Mucosa of stomach (tissue), 1 donor: Measurements from ENCODE around the gene APBA1.
"Not testable (repeated sequence)": the region's sequence is repeated elsewhere in the genome, so short reads cannot be mapped to it uniquely, and the experiment has no call there.

Source experiments
- H3K27me3 ChIP-seq: one replicate; pipeline ENCODE4 v1.7.0; 2013; ENCODE audit warnings: mild to moderate bottlenecking, low read length; ENCODE audit not compliant: control insufficient read depth, insufficient read depth
- H3K36me3 ChIP-seq: one replicate; pipeline ENCODE4 v1.7.0; 2013; ENCODE audit warnings: low read length; ENCODE audit not compliant: control insufficient read depth, insufficient read depth
- H3K4me1 ChIP-seq: one replicate; pipeline ENCODE4 v1.7.0; 2013; ENCODE audit warnings: mild to moderate bottlenecking, low read length; ENCODE audit not compliant: control insufficient read depth, insufficient read depth
- H3K4me3 ChIP-seq: one replicate; pipeline ENCODE4 v1.7.0; 2013; ENCODE audit warnings: low read length
- H3K9ac ChIP-seq: one replicate; pipeline ENCODE4 v1.7.0; 2013; ENCODE audit warnings: mild to moderate bottlenecking, low read length, moderate library complexity
- H3K9me3 ChIP-seq: one replicate; pipeline ENCODE4 v1.7.0; 2013; ENCODE audit warnings: mild to moderate bottlenecking, low read length, moderate library complexity; ENCODE audit not compliant: control insufficient read depth
- donor health status: Pancreatic carcinoma.

The APBA1 gene

DNA sequence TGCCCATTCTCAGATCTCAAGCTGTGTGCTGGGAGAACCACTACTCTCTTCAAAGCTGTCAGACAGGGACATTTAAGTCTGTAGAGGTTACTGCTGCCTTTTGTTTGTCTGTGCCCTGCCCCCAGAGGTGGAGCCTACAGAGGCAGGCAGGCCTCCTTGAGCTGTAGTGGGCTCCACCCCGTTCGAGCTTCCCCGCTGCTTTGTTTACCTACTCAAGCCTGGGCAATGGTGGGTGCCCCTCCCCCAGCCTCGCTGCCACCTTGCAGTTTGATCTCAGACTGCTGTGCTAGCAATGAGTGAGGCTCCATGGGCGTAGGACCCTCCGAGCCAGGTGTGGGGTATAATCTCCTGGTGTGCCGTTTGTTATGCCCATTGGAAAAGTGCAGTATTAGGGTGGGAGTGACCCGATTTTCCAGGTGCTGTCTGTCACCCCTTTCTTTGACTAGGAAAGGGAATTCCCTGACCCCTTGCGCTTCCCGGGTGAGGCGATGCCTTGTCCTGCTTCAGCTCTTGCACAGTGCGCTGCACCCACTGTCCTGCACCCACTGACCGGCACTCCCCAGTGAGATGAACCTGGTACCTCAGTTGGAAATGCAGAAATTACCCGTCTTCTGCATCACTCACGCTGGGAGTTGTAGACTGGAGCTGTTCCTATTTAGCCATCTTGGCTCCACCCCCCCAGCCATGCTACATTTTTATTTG, 231.8 kb downstream of the APBA1 start:
- H3K9me3 ChIP-seq, H3K4me1 ChIP-seq, H3K9ac ChIP-seq, H3K27me3 ChIP-seq, H3K36me3 ChIP-seq, H3K4me3 ChIP-seq: not testable (repeated sequence)

DNA sequence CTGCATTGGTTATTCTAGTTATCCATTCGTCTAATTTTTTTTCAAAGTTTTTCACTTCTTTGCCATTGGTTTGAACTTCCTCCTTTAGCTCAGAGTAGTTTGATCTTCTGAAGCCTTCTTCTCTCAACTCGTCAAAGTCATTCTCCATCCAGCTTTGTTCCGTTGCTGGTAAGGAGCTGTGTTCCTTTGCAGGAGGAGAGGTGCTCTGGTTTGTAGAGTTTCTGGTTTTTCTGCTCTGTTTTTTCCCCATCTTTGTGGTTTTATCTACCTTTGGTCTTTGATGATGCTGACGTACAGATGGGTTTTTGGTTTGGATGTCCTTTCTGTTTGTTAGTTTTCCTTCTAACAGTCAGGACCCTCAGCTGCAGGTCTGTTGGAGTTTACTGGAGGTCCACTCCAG, 232.5 kb downstream of the APBA1 start:
- H3K27me3 ChIP-seq, H3K4me1 ChIP-seq, H3K9me3 ChIP-seq, H3K4me3 ChIP-seq, H3K9ac ChIP-seq, H3K36me3 ChIP-seq: not testable (repeated sequence)

DNA sequence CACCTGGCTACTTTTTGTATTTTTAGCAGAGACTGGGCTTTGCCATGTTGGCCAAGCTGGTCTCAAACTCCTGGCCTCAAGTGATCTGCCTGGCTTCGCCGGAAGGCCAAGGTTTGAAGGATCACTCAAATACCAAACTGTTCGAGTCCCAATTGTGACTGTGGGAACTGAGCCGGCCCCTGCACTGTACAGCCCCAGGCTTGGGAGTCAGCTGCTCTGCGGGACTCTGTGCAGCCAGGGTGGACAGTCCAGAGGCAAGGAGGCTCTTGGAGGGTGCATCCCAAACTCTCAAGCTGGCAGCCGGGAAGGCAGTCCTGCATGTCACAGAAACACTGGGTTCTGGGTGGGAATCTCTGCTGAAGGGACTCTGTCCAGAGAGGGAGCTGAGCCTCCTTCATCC, 238.2 kb downstream of the APBA1 start:
- Histone ChIP-seq H3K9ac (no peak overlapping the region), H3K36me3 (no peaks in the 10 kb centered on the region), H3K9me3 (no peaks in the 10 kb centered on the region), H3K4me1 (no peaks in the 10 kb centered on the region), H3K4me3 (no peak overlapping the region), H3K27me3 (no peaks in the 10 kb centered on the region)

DNA sequence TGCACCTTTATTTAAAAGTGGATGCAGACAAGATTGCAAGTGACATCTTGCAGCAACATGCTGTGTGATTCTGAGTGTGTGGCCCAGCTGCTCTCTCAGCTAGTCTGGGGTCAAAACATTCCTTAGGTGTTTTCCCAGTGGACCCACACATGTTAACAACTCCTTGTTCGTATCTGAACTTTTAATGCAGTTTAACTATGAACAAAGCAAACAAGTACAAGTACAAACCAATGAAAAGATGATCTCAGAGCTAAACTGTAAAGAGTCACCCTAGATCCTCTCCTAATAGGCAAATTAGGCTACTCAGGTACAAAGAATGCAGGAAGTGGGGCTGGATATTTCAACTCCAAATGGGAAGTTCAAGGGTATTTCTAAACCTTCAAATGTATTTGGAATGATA, 238.8 kb downstream of the APBA1 start:
- Histone ChIP-seq H3K4me3 (no peak overlapping the region), H3K36me3 (no peaks in the 10 kb centered on the region), H3K27me3 (no peaks in the 10 kb centered on the region), H3K4me1 (no peaks in the 10 kb centered on the region), H3K9ac (no peak overlapping the region), H3K9me3 (no peaks in the 10 kb centered on the region)

DNA sequence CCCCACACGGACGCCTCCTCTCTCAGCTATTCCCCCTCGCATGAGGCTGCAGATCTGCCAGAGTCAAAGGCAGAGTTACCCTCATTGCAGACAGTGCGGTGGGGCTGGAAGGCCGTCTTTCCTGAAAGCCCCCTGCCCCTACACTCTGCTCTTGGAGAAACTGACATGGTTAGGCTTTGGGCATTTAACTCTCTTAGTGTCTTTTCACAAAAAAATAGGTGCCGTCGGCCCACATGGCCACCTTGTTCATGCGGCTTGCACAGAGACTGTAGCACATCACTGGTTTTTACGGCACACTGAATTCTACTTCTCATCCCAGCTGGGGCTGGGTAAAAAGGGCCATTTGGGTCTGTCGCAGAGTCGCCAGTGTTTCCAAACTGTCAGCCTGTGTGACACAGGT, 239.5 kb downstream of the APBA1 start:
- Histone ChIP-seq H3K9me3 (no peaks in the 10 kb centered on the region), H3K36me3 (no peaks in the 10 kb centered on the region)

DNA sequence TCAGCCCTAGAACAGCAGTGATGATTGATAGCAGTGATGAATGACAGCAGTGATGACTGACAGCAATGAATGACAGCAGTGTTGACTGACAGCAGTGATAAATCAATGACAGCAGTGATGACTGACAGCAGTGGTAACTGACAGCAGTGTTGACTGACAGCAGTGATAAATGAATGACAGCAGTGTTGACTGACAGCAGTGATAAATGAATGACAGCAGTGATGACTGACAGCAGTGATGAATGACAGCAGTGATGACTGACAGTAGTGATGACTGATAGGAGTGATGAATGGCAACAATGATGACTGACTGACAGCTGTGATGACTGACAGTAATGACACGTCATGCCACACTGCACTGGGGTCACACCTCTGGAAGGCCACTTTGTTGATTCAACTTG, 240.4 kb downstream of the APBA1 start:
- Histone ChIP-seq H3K36me3 (no peaks in the 10 kb centered on the region), H3K9me3 (no peaks in the 10 kb centered on the region), H3K4me1 (no peaks in the 10 kb centered on the region)

More for the DNA sequence above, 239.5 kb downstream of the APBA1 start:
- Histone ChIP-seq H3K27me3 (no peaks in the 10 kb centered on the region), H3K4me3 (no peak overlapping the region), H3K4me1 (no peaks in the 10 kb centered on the region), H3K9ac (no peak overlapping the region)

DNA sequence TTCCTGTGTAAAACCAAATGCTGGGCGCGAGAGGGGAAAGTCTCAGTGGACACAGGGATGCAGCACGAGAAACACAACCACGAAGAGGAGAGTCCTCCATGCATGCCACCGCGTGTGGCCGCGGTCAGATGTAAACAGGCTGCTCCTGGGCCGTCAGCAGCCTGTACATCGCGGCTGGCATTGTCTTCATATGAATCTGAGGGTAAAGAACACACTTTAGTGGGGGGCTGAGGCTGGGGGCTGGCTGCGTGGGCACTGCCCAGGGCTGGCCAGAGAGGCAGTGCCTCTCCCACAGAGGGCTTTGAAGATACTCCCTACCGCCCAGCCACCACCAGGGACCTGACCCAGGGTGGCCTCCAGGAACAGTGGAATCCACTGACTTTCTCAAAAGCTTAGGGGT, 241.0 kb downstream of the APBA1 start:
- Histone ChIP-seq H3K36me3 (no peaks in the 10 kb centered on the region), H3K9me3 (no peaks in the 10 kb centered on the region), H3K9ac (no peak overlapping the region), H3K4me3 (no peak overlapping the region), H3K27me3 (no peaks in the 10 kb centered on the region), H3K4me1 (no peaks in the 10 kb centered on the region)

More for the DNA sequence above, 240.4 kb downstream of the APBA1 start:
- H3K4me3 ChIP-seq: no peak overlapping the region
- no peak overlapping the region for H3K9ac ChIP-seq
- H3K27me3 ChIP-seq: no peaks in the 10 kb centered on the region

DNA sequence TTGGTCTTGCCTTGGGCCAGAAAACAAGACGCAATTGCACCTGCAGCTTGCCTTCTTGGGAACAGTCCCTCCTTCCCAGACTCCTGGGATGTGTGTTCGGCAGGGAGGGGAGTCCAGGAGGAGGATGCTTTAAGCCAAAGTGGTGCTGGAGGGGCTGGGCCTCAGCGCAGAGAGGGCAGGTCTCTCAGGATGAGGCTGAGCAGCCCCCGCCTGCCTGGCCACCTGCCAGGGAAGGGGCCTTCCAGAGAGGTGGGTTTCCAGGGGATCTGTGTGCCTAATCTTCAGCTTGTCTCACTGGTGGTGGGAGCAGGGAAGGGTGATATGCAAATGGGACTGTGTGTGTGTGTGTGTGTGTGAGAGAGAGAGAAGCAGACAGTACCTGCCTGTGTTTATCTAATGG, 242.0 kb downstream of the APBA1 start:
- H3K4me3 ChIP-seq: no peak overlapping the region
- H3K36me3 ChIP-seq: no peaks in the 10 kb centered on the region
- H3K4me1 ChIP-seq: no peaks in the 10 kb centered on the region
- H3K9me3 ChIP-seq: no peaks in the 10 kb centered on the region
- no peak overlapping the region for H3K9ac ChIP-seq
- no peaks in the 10 kb centered on the region for H3K27me3 ChIP-seq

DNA sequence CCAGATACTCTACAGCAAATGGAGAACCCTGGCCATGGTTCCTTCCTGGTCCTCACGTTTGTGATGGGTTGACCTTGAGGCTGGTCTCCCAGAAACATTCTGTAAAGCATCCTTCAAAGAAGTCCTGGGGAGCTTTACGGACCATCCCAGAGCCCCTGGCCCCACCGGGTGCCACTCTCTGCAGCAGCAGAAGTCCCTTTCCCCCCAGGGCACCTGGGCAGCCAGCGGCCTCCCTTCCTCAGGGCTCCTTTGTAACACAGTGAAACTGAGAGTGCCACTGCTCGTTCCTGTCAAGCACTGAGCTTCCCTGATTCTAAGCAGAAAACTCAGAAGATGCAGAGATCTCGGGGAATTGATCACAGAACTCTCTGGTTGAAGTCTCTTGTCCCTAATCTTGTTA, 242.9 kb downstream of the APBA1 start:
- no peak overlapping the region for H3K4me3 ChIP-seq
- H3K9me3 ChIP-seq: no peaks in the 10 kb centered on the region
- H3K36me3 ChIP-seq: no peaks in the 10 kb centered on the region
- no peaks in the 10 kb centered on the region for H3K27me3 ChIP-seq
- no peak overlapping the region for H3K9ac ChIP-seq
- H3K4me1 ChIP-seq: no peaks in the 10 kb centered on the region

DNA sequence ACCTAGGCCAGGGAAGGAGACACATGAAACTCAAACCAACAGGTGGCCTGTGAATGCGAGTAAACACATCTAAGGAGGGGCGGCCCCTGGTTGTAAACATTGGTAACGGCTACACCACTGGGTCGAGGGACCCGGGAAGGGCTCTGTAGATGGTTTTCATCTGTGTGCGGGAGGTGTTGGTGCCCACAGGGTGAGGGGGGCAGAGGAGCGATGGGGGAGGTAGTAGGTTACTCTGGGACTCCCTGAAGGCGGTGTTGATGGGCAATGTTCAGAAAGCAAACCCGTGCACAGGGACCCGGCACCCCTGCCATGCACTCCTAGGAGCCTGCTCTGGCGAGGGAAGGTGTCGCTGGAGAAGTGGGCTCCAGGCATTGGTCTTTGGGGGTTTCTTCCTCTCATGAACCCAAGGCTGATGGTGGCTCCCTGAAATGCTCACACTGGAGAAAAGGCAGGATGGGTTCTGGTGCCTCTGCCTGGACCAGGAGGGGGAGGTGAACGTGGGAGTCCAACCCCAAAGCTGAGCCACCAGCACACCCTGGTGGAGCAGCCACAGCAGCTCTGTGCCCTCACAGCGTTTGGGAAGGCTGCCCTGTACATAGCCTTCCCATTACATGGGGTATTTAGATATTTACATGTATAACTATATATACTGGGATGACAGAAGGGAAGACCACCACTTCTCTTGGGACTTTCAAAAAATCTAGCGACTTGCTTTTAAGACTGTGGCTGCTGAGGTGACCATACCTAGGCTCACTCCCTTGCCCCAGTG, 244.0 kb downstream of the APBA1 start:
- no peaks in the 10 kb centered on the region for H3K4me1 ChIP-seq
- no peak overlapping the region for H3K9ac ChIP-seq
- H3K36me3 ChIP-seq: no peaks in the 10 kb centered on the region
- H3K27me3 ChIP-seq: no peaks in the 10 kb centered on the region
- H3K4me3 ChIP-seq: no peak overlapping the region
- no peaks in the 10 kb centered on the region for H3K9me3 ChIP-seq

DNA sequence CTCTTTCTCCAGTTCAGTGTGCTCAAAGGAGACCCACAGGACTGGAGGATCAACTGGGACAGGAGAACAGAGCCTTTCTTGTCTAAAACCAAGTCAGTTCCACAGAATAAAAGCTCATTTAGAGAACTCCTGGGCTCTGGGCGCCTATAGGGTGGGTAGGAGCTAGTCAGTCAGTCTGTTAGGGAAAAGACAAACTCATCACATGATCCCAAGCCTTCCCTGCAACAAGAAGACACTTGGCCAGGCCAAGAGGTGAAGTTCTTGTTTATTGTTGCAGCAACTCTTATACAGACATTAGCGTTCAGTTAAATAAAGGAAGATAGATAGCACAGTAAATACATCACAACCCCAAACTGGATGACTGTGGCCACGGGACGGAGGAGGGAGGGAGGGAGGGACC, 244.9 kb downstream of the APBA1 start:
- peaks cover 1% of the 10 kb centered on the region for H3K4me1 ChIP-seq
- no peaks in the 10 kb centered on the region for H3K27me3 ChIP-seq
- H3K36me3 ChIP-seq: no peaks in the 10 kb centered on the region
- no peak overlapping the region for H3K9ac ChIP-seq
- no peaks in the 10 kb centered on the region for H3K9me3 ChIP-seq
- no peak overlapping the region for H3K4me3 ChIP-seq

DNA sequence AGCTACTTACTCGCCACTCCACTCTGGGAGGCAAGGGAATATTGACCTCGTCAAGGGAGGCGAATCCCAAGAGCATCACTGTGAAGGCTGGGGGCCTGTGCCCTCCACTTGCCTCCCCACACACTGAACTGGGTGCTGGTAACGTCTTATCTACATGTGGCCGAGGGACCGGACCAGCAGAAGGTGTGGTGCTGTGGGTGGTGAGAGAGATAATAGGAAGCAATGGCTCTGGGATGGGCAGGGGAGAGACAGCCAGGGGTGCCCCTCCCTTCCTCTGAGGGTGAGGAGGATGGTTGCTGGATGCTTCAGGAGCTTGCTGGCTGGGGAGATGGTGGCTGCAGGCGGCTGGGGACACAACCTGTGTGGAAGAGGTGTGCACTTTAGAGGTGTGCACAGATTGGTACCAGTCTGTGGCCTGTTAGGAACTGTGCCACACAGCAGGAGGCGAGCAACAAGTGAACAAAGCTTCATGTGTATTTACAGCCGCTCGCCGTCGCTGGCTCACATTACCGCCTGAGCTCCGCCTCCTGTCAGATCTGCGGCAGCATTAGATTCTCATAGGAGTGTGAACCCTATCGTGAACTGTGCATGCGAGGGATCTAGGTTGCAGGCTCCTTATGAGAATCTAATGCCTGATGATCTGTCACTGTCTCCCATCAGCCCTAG, 246.9 kb downstream of the APBA1 start:
- H3K9ac ChIP-seq: no peak overlapping the region
- no peak overlapping the region for H3K4me3 ChIP-seq
- no peaks in the 10 kb centered on the region for H3K36me3 ChIP-seq
- no peaks in the 10 kb centered on the region for H3K27me3 ChIP-seq
- peaks cover 6% of the 10 kb centered on the region for H3K4me1 ChIP-seq
- no peaks in the 10 kb centered on the region for H3K9me3 ChIP-seq
